GM15510 (cell line): ENCODE results near the gene STX5.

ENCODE experiments used
- POLR2A ChIP-seq: IDR thresholded peaks from 3 replicates; pipeline ENCODE4 v1.6.1; 2011; ENCODE audit warnings: borderline replicate concordance; ENCODE audit not compliant: insufficient read length; ENCODE audit errors: extremely low read depth

Gene STX5

GRCh38 chr11:62856333-62856895 is 24.6 kb upstream of the STX5 start:
- TF ChIP-seq POLR2A = no peak

GRCh38 chr11:62855571-62856332 is 23.9 kb upstream of the STX5 start:
- peak; percentile 99 for TF ChIP-seq POLR2A

- TF ChIP-seq POLR2A = peak; percentile 6
Measured at GRCh38 chr11:62854825-62855570, 23.1 kb upstream of the STX5 start.

DNA sequence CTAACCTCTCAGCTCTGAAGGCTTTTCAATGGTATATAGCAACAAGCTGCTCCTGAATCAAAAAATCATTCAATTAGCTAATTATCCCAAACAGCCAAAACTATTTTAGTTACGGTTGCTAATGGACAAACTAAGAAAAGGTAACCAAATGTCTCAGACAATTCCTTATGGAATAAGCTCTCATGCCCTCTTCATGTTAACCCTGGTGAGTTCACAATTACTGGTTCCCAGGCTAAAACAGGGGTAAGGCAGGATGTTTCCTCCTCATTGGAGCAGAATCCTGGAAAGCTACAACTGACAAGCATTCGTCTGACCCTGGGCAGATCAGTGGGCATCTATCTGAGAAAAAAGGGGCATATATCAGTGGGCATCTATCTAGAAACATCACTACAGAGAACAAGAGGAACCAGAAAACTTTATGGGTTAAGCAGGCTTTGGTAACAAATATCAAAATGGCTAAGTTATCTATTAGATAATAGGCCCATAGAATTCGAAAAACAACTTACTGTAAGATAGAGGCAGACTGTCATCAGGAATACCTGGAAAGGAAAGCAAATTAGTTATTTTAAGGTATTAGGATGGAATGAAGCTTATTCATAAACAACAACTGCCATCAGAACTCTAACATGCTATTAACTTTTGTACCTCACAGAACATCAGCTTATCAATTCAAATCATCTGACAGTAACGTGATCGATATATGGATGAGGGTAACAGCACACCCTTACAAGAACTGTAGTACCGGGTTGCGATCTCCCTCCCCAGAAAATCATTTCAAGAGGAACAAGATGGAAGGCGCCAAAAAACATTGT is 22.4 kb upstream of the STX5 start:
- TF ChIP-seq POLR2A = peak; percentile 7

DNA sequence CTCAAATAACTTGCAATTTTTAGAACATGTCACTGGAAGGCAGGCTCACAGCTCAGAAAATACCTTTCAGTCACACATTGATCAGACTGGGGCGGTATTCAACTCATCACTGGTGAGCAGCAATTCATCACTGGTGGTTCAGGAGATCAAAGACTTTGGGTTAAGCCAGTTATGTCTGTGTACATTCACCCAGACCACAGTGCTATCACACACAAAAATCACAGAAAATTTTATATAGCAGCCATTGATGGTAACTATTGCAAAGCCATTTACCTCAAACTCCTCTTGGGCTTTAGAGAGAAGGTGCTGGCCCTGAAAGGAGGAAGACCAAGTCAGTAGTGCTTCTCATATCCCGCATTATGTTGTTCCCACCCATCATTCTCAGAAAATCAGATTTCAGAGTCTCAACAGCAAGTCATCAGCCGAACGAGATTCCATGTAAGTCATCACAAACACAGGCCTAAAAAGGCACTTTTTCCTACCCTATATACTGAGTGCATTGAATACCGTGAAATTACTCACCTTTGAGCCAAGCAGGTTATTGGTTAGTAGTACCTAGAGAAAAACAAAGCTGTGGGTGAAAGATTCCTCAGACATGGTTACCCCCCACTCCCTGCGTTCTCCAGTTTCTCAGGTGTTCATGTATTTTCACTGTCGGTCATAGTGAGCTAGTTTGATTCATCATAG is 21.6 kb upstream of the STX5 start:
- TF ChIP-seq POLR2A = no peak

DNA sequence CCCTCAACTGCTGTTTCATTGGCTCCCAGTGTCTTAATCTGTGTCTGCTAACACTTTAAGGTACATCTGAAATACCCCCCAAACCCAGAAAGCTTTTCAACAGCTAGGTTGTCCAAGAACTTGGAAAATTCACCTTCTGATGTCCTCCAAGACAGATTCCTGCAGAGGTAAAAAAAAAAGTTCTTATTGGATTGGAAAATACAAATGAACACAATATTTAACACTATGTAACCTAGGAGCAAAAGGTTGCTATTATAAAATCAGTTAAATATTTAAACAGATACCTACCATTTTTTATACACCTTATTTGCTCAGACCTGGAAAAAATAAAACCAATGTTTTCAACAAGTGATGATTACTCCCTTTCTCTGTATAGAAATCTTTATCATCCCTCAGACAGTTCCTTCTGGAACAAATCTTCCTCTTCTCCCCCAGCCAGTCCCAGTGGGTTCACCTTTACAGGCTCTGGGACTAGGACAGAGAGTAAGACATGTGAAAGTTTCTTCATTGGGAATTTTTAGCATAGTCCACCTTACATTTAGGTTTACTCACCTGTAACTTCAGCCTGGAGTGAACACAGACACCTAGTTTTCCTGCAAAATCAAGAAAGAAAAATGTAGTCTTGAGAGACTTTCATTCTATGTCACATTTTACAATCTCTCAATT is 20.8 kb upstream of the STX5 start:
- TF ChIP-seq POLR2A = peak; percentile 6

GRCh38 chr11:62851807-62852522 is 20.1 kb upstream of the STX5 start:
- peak; percentile 26 for TF ChIP-seq POLR2A

DNA sequence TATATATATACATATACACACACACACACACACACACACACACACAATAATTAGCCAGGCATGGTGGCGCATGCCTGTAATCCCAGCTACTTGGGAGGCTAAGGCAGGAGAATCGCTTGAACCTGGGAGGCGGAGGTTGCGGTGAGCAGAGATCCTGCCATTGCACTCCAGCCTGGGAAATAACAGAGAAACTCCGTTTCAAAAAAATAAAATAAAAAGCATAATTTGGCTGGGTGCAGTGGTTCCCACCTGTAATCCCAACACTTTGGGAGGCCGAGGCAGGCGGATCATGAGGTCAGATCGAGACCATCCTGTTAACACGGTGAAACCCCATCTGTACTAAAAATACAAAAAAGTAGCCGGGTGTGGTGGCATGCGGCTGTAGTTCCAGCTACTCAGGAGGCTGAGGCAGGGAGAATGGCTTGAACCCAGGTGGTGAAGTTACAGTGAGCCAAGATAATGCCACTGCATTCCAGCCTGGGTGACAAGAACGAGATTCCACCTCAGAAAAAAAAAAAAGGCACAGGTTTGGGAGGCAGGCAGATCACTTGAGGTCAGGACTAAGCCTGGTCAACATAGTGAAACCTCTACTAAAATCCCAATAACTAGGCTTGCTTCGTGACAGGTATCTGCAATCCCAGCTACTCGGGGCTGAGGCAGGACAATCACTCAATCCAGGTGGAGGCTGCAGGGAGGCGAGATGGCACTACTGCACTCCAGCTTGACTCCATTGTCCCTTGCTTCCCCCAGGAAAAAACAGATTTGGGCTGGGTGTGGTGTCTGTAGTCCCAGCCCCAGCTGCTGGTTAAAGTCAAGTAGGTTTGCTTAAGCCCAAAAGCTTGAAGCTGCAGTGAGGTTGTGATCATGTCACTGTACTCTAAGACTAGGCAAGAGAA is 19.3 kb upstream of the STX5 start:
- TF ChIP-seq POLR2A = no peak

DNA sequence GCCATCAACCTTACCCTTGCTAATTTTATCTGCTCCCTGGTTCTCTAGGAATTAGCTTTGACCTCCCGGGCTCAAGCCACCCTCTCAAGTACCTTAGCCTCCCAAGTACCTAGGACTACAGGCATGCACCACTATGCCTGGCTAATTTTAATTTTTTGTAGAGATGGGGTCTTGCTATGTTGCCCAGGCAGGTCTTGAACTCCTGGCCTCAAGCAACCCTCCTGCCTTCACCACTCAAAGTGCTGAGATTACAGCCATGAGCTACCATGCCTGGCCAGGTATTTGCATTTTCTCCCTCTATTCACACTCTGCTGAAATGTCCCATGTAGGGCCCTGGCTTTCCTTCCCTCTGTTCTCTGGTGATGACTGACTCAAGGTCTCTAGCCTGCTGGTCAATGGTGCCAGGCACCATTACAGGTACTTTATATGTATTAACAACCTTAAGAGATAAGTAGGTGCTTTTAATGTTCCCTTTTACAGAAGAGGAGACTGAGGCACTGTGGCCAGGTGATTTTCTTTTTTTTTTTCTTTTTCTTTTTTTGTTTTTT is 16.0 kb upstream of the STX5 start:
- no peak for TF ChIP-seq POLR2A

- TF ChIP-seq POLR2A = no peak
Measured at GRCh38 chr11:62846177-62846576, 14.3 kb upstream of the STX5 start.

GRCh38 chr11:62844154-62844553 is 12.3 kb upstream of the STX5 start:
- no peak for TF ChIP-seq POLR2A

DNA sequence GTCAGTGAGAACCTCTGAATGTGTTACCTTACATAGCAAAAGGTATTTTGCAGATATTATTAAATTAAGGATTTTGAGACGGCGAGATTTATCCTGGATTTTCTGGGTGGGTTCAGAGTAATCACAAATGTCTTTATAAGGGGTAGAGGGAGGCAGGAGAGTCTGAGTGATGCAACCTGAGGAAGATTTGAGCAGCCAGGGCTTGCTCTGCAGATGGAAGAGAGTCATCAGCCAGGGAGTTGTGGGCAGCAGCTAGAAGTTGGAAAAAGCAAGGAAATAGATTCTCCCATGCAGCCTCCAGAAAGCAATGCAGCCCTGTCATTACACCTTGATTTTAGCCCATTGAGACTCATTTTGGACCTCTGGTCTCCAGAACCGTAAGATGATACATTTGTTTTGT is 11.6 kb upstream of the STX5 start:
- no peak for TF ChIP-seq POLR2A

GRCh38 chr11:62842171-62842741 is 10.4 kb upstream of the STX5 start:
- no peak for TF ChIP-seq POLR2A
